H9 (cell line): ENCODE data around the gene SDR39U1. TPM values are rescaled to one million over a fixed set of nuclear protein-coding genes. Genes with fewer than 3 reads are reported as not detected.

ENCODE experiments used
- DNase-seq: peaks from one replicate; pipeline ENCODE4 v3.0.0-alpha.2; 2017
- H2AFZ ChIP-seq: one replicate; pipeline ENCODE4 v1.6.1; 2013; ENCODE audit warnings: mild to moderate bottlenecking, low read length, control low read depth, moderate library complexity
- H2AK5ac ChIP-seq: 2 replicates; pipeline ENCODE4 v1.6.1; 2013; ENCODE audit warnings: low read length, control low read depth, mixed read lengths; ENCODE audit not compliant: insufficient read length
- H2BK120ac ChIP-seq: one replicate; pipeline ENCODE4 v1.6.1; 2013; ENCODE audit warnings: low read depth, mild to moderate bottlenecking, low read length, control low read depth, inconsistent platforms; ENCODE audit not compliant: poor library complexity, severe bottlenecking
- H2BK12ac ChIP-seq: 2 replicates; pipeline ENCODE4 v1.6.1; 2013; ENCODE audit warnings: low read length, control low read depth, mixed read lengths, low read depth; ENCODE audit not compliant: insufficient read length
- H2BK15ac ChIP-seq: 2 replicates; pipeline ENCODE4 v1.6.1; 2013; ENCODE audit warnings: low read depth, low read length, control low read depth
- H2BK20ac ChIP-seq: one replicate; pipeline ENCODE4 v1.6.1; 2013; ENCODE audit warnings: low read depth, mild to moderate bottlenecking, low read length, control low read depth, inconsistent platforms; ENCODE audit not compliant: poor library complexity, severe bottlenecking
- H2BK5ac ChIP-seq: 2 replicates; pipeline ENCODE4 v1.6.1; 2013; ENCODE audit warnings: low read length, control low read depth, mixed read lengths; ENCODE audit not compliant: insufficient read length
- H3K14ac ChIP-seq: 2 replicates; pipeline ENCODE4 v1.6.1; 2013; ENCODE audit warnings: low read length, control low read depth; ENCODE audit not compliant: insufficient read depth
- H3K18ac ChIP-seq: 2 replicates; pipeline ENCODE4 v1.6.1; 2013; ENCODE audit warnings: low read depth, mild to moderate bottlenecking, mixed read lengths, low read length, control low read depth; ENCODE audit not compliant: insufficient read length
- H3K23ac ChIP-seq: 2 replicates; pipeline ENCODE4 v1.6.1; 2013; ENCODE audit warnings: low read length, control low read depth, mixed read lengths, low read depth; ENCODE audit not compliant: insufficient read length
- H3K23me2 ChIP-seq: 2 replicates; pipeline ENCODE4 v1.6.1; 2013; ENCODE audit warnings: low read depth, mild to moderate bottlenecking, mixed read lengths, low read length, control low read depth; ENCODE audit not compliant: insufficient read length, poor library complexity, severe bottlenecking
- H3K27ac ChIP-seq: 2 replicates; pipeline ENCODE4 v1.5.1; 2013; ENCODE audit warnings: low read length, control low read depth, mixed read lengths, low read depth; ENCODE audit not compliant: insufficient read length
- H3K27me3 ChIP-seq: 2 replicates; pipeline ENCODE4 v1.6.1; 2013; ENCODE audit warnings: low read length, control low read depth, inconsistent platforms; ENCODE audit not compliant: insufficient read depth
- H3K4ac ChIP-seq: 2 replicates; pipeline ENCODE4 v1.6.1; 2013; ENCODE audit warnings: low read depth, mild to moderate bottlenecking, control low read depth, inconsistent platforms, low read length, moderate library complexity
- H3K4me1 ChIP-seq: 2 replicates; pipeline ENCODE4 v1.6.1; 2013; ENCODE audit warnings: low read length, control low read depth, inconsistent platforms; ENCODE audit not compliant: insufficient read depth
- H3K4me2 ChIP-seq: 2 replicates; pipeline ENCODE4 v1.6.1; 2013; ENCODE audit warnings: low read length, control low read depth, mixed read lengths; ENCODE audit not compliant: insufficient read length, insufficient read depth
- H3K56ac ChIP-seq: 2 replicates; pipeline ENCODE4 v1.6.1; 2013; ENCODE audit warnings: low read depth, mild to moderate bottlenecking, mixed read lengths, low read length, control low read depth; ENCODE audit not compliant: insufficient read length
- H3K79me1 ChIP-seq: 2 replicates; pipeline ENCODE4 v1.6.1; 2013; ENCODE audit warnings: low read depth, mild to moderate bottlenecking, moderate library complexity, low read length, control low read depth, inconsistent platforms; ENCODE audit not compliant: insufficient read depth, poor library complexity, severe bottlenecking
- H3K79me2 ChIP-seq: 2 replicates; pipeline ENCODE4 v1.6.1; 2013; ENCODE audit warnings: low read length, control low read depth, inconsistent platforms; ENCODE audit not compliant: insufficient read depth
- H3K9ac ChIP-seq: 2 replicates; pipeline ENCODE4 v1.6.1; 2013; ENCODE audit warnings: low read length, control low read depth, mixed read lengths; ENCODE audit not compliant: insufficient read length; ENCODE audit errors: extremely low read depth
- H3K9me3 ChIP-seq: one replicate; pipeline ENCODE4 v1.6.1; 2013; ENCODE audit warnings: low read depth, low read length, inconsistent platforms; ENCODE audit not compliant: control insufficient read depth
- H3T11ph ChIP-seq: one replicate; pipeline ENCODE4 v1.6.1; 2013; ENCODE audit warnings: mild to moderate bottlenecking, low read length, control low read depth, inconsistent platforms
- H4K20me1 ChIP-seq: one replicate; pipeline ENCODE4 v1.6.1; 2013; ENCODE audit not compliant: control insufficient read depth, insufficient read length, insufficient read depth
- H4K5ac ChIP-seq: 2 replicates; pipeline ENCODE4 v1.6.1; 2013; ENCODE audit warnings: low read depth, mild to moderate bottlenecking, mixed read lengths, low read length, control low read depth; ENCODE audit not compliant: insufficient read length
- H4K8ac ChIP-seq: replicated peaks from 2 replicates; pipeline ENCODE4 v1.6.1; 2013; ENCODE audit warnings: low read length, control low read depth, mixed read lengths, low read depth; ENCODE audit not compliant: insufficient read length
- H4K91ac ChIP-seq: 2 replicates; pipeline ENCODE4 v1.6.1; 2013; ENCODE audit warnings: low read depth, mild to moderate bottlenecking, moderate library complexity, mixed read lengths, low read length, control low read depth; ENCODE audit not compliant: insufficient read length
- H3K27ac Mint-ChIP-seq, 3 experiments: 2 replicates in 2 of 3; 3 replicates in 1 of 3; pipeline ENCODE4 v1.8.0; 2020 to 2021; ENCODE audit warnings: mixed read lengths in 3 of 3, mild to moderate bottlenecking in 1 of 3, moderate library complexity in 1 of 3
- H3K27me3 Mint-ChIP-seq: 2 replicates; pipeline ENCODE4 v1.8.0; 2021; ENCODE audit warnings: low read depth, mild to moderate bottlenecking, moderate library complexity, mixed read lengths
- H3K36me3 Mint-ChIP-seq, 3 experiments: 2 replicates in 2 of 3; 3 replicates in 1 of 3; pipeline ENCODE4 v1.8.0; 2020 to 2021; ENCODE audit warnings: low read depth in 3 of 3, mixed read lengths in 3 of 3; ENCODE audit not compliant: insufficient read depth in 1 of 3
- H3K4me1 Mint-ChIP-seq, 2 experiments: 2 replicates each; pipeline ENCODE4 v1.8.0; 2020; ENCODE audit warnings: mixed read lengths in 2 of 2
- H3K4me3 Mint-ChIP-seq, 2 experiments: 2 replicates in 1 of 2; 3 replicates in 1 of 2; pipeline ENCODE4 v1.8.0; 2020 to 2021; ENCODE audit warnings: mild to moderate bottlenecking in 2 of 2, mixed read lengths in 2 of 2, moderate library complexity in 1 of 2
- H3K9me3 Mint-ChIP-seq, 2 experiments: 2 replicates in 1 of 2; 3 replicates in 1 of 2; pipeline ENCODE4 v1.8.0; 2020; ENCODE audit warnings: mild to moderate bottlenecking in 2 of 2, mixed read lengths in 2 of 2, moderate library complexity in 1 of 2
- CTCF ChIP-seq: fragments of 200-600 bp; sonication (generic); conservative IDR thresholded peaks from 3 replicates; pipeline ENCODE4 v1.8.0; 2021; ENCODE audit warnings: antibody characterized with exemption, mild to moderate bottlenecking
- WGBS: extraction: QIAGEN DNeasy Blood & Tissue Kit; methylation state at CpG from one replicate; pipeline ENCODE4 v1.1.7; 2013; ENCODE audit warnings: missing lambda C conversion rate, low lambda C conversion rate, mixed read lengths; ENCODE audit not compliant: insufficient read length; ENCODE audit errors: extremely low coverage; 5-methylcytosine and 5-hydroxymethylcytosine counted together
- total RNA-seq: library from RNA; stranded (reverse); gene quantifications from 2 replicates; pipeline ENCODE4 v1.2.1, GENCODE V29; 2021

The SDR39U1 gene
- total RNA-seq, 1 experiment from 2014 or later = 56.2 TPM

- no peak overlapping the region for H3K14ac ChIP-seq
- H3K4me3 Mint-ChIP-seq = peak overlapping the region in 1 of 2 experiments; percentile 13; a peak in 1 of 5 replicates
These were observed 4.1 kb downstream of the SDR39U1 start for GRCh38 chr14:24438223-24439097.

More at GRCh38 chr14:24438223-24439097, 4.1 kb downstream of the SDR39U1 start:
- Histone ChIP-seq H4K20me1 (no peaks in the 10 kb centered on the region), H3K4ac (no peak overlapping the region), H2BK120ac (no peak overlapping the region), H3K27ac (no peak overlapping the region), H3K9me3 (no peaks in the 10 kb centered on the region), H2AFZ (no peak overlapping the region), H3K18ac (no peak overlapping the region), H3K79me1 (peaks cover 2% of the 10 kb centered on the region), H2BK20ac (no peak overlapping the region), H3K23ac (no peak overlapping the region), H3K56ac (no peak overlapping the region), H3T11ph (no peak overlapping the region), H2BK5ac (no peak overlapping the region), H3K79me2 (no peaks in the 10 kb centered on the region), H3K9ac (no peak overlapping the region), H4K5ac (no peak overlapping the region), H4K8ac (no peak overlapping the region), H3K4me2 (no peak overlapping the region), H3K27me3 (no peaks in the 10 kb centered on the region), H3K4me1 (no peaks in the 10 kb centered on the region), H2AK5ac (no peak overlapping the region), H3K23me2 (peaks cover 10% of the 10 kb centered on the region), H2BK12ac (no peak overlapping the region), H4K91ac (no peak overlapping the region), H2BK15ac (no peak overlapping the region)
- no CpG with 5 or more reads among the region's 9 CpGs for WGBS
- no peak for TF ChIP-seq CTCF
- Mint-ChIP-seq H3K27ac (no peak overlapping the region), H3K36me3 (peaks cover 19 to 52% (median 48%) of the 10 kb centered on the region in 3 experiments), H3K4me1 (peaks cover 14% of the 10 kb centered on the region in 2 experiments), H3K9me3 (no peaks in the 10 kb centered on the region; a peak in 1 of 5 replicates), H3K27me3 (no peaks in the 10 kb centered on the region; the same call in 1 of the 2 replicates)
- no peak for DNase-seq
